Caco-2 (cell line): ENCODE measurements around the gene STPG3. TPM values are rescaled to one million over a fixed set of nuclear protein-coding genes. Genes with fewer than 3 reads are reported as not detected.

Experiments
- BruUV-seq: library from RNA; stranded (reverse); fragments of 400-500 nt; replicated peaks from 2 replicates; lab custom pipeline; 2021; lab: Mats Ljungman, UMichigan
- CTCF ChIA-PET: fragments of 300-600 bp; sonication (Branson Sonifier 250); formaldehyde crosslinking; loops from one replicate; lab custom pipeline; 2022; ENCODE audit warnings: antibody characterized with exemption; lab: Charles Lee
- POLR2A ChIA-PET: fragments of 300-600 bp; sonication (Branson Sonifier 250); formaldehyde crosslinking; loops from one replicate; lab custom pipeline; 2022; ENCODE audit warnings: antibody characterized with exemption; lab: Charles Lee
- DNase-seq, 2 experiments: peaks; one replicate each; pipeline versions ENCODE4 v3.0.0 to v3.0.0-alpha.2; 2020 to 2022
- H3K27me3 ChIP-seq: replicated peaks from 2 replicates; pipeline ENCODE4 v1.6.0; 2011; ENCODE audit warnings: low read length; ENCODE audit not compliant: control insufficient read depth, insufficient read depth
- H3K36me3 ChIP-seq: 2 replicates; pipeline ENCODE4 v1.5.1; 2011; ENCODE audit warnings: low read length; ENCODE audit not compliant: control insufficient read depth, insufficient read depth
- H3K4me1 ChIP-seq: fragments of 250-450 bp; sonication (Bioruptor Pico); 2 replicates; pipeline ENCODE4 v1.5.1; 2020; ENCODE audit warnings: mild to moderate bottlenecking
- H3K4me3 ChIP-seq: 2 replicates; pipeline ENCODE4 v1.5.1; 2011; ENCODE audit warnings: low read depth, mild to moderate bottlenecking, control low read depth, low read length
- H3K9me3 ChIP-seq: fragments of 250-450 bp; sonication (Bioruptor Pico); 2 replicates; pipeline ENCODE4 v1.5.1; 2020; ENCODE audit warnings: mild to moderate bottlenecking, moderate library complexity
- H3K27ac Mint-ChIP-seq: one replicate; pipeline ENCODE4 v1.8.0; 2022; ENCODE audit warnings: mixed read lengths; ENCODE audit not compliant: unreplicated experiment
- H3K27me3 Mint-ChIP-seq: one replicate; pipeline ENCODE4 v1.8.0; 2022; ENCODE audit warnings: mixed read lengths; ENCODE audit not compliant: insufficient read depth, unreplicated experiment
- H3K36me3 Mint-ChIP-seq: one replicate; pipeline ENCODE4 v1.8.0; 2022; ENCODE audit warnings: mild to moderate bottlenecking, mixed read lengths; ENCODE audit not compliant: insufficient read depth, unreplicated experiment
- H3K4me1 Mint-ChIP-seq: one replicate; pipeline ENCODE4 v1.8.0; 2022; ENCODE audit warnings: low read depth, mixed read lengths; ENCODE audit not compliant: unreplicated experiment
- H3K4me3 Mint-ChIP-seq: one replicate; pipeline ENCODE4 v1.8.0; 2022; ENCODE audit warnings: mild to moderate bottlenecking, moderate library complexity, mixed read lengths; ENCODE audit not compliant: unreplicated experiment
- H3K9me3 Mint-ChIP-seq: one replicate; pipeline ENCODE4 v1.8.0; 2022; ENCODE audit warnings: mixed read lengths; ENCODE audit not compliant: unreplicated experiment
- CTCF ChIP-seq, 2 experiments: fragments of 200-600 bp in 1 of 2; IDR thresholded peaks; 1 replicate in 1 of 2; 2 replicates in 1 of 2; pipeline versions ENCODE4 v1.5.1 to v1.8.0; 2011 to 2022; ENCODE audit warnings: antibody characterized with exemption in 1 of 2, control low read depth in 1 of 2, inconsistent platforms in 1 of 2, low read depth in 1 of 2, low read length in 1 of 2, mild to moderate bottlenecking in 1 of 2, moderate library complexity in 1 of 2; ENCODE audit not compliant: insufficient read depth in 1 of 2, severe bottlenecking in 1 of 2, unreplicated experiment in 1 of 2
- intact Hi-C: fragments of 100-400 bp; cut with micrococcal nuclease; formaldehyde crosslinking; loops from one replicate; pipeline ENCODE4 v1.10.0; 2022; ENCODE audit not compliant: unreplicated experiment
- total RNA-seq: library from RNA; stranded (reverse); gene quantifications from 2 replicates; pipeline ENCODE4 v1.2.3, GENCODE V29; 2022

Gene STPG3
- total RNA-seq, 1 experiment from 2014 or later, result not detected

- H3K27me3 Mint-ChIP-seq, result no peaks in the 10 kb centered on the region
- H3K9me3 ChIP-seq, result no peaks in the 10 kb centered on the region
- TF ChIP-seq CTCF (IDR thresholded peaks at IDR 0.05; ENCODE audit: insufficient read depth in 1 of 2, low read depth in 1 of 2, low read length in 1 of 2, severe bottlenecking in 1 of 2, unreplicated experiment in 1 of 2), result no peak
- peaks cover 10% of the 10 kb centered on the region for H3K4me1 Mint-ChIP-seq
- peaks cover 14% of the 10 kb centered on the region for H3K36me3 Mint-ChIP-seq
- H3K4me3 Mint-ChIP-seq, result no peak overlapping the region
- BruUV-seq, result no TSS peak
- no peak overlapping the region for H3K4me3 ChIP-seq
- H3K9me3 Mint-ChIP-seq, result no peaks in the 10 kb centered on the region
- intact Hi-C loops, result no loop called here
- peaks cover 42% of the 10 kb centered on the region for H3K4me1 ChIP-seq
- no peak for DNase-seq
- CTCF ChIA-PET, result interaction anchor here (0.6 to 0.8 kb wide), 2 partner anchors 9 to 244 kb away, joined by 3 to 9 read pairs; no protein-coding TSS in a partner anchor
- no peak overlapping the region for H3K27ac Mint-ChIP-seq
- POLR2A ChIA-PET, result no interaction called here
- H3K27me3 ChIP-seq, result no peaks in the 10 kb centered on the region
- H3K36me3 ChIP-seq, result no peaks in the 10 kb centered on the region
Observed at GRCh38 chr9:137232510-137232909, 18.6 kb upstream of the STPG3 start.

GRCh38 chr9:137233143-137233980, 17.7 kb upstream of the STPG3 start:
- no peaks in the 10 kb centered on the region for H3K36me3 ChIP-seq
- POLR2A ChIA-PET, result no interaction called here
- Mint-ChIP-seq H3K9me3 (no peaks in the 10 kb centered on the region), H3K36me3 (peaks cover 14% of the 10 kb centered on the region), H3K4me3 (no peak overlapping the region), H3K27me3 (no peaks in the 10 kb centered on the region), H3K27ac (no peak overlapping the region), H3K4me1 (peaks cover 6% of the 10 kb centered on the region)
- no peak for TF ChIP-seq CTCF (IDR thresholded peaks at IDR 0.05; ENCODE audit: insufficient read depth in 1 of 2, low read depth in 1 of 2, low read length in 1 of 2, severe bottlenecking in 1 of 2, unreplicated experiment in 1 of 2)
- H3K4me3 ChIP-seq, result no peak overlapping the region
- H3K4me1 ChIP-seq, result peaks cover 41% of the 10 kb centered on the region
- BruUV-seq, result no TSS peak
- H3K27me3 ChIP-seq, result no peaks in the 10 kb centered on the region
- DNase-seq, result no peak
- CTCF ChIA-PET, result interaction anchor here (0.6 to 0.8 kb wide), 2 partner anchors 10 to 349 kb away, joined by 3 to 9 read pairs; no protein-coding TSS in a partner anchor
- intact Hi-C loops, result no loop called here
- H3K9me3 ChIP-seq, result no peaks in the 10 kb centered on the region

GRCh38 chr9:137234055-137234697, 16.9 kb upstream of the STPG3 start:
- Histone ChIP-seq H3K9me3 (no peaks in the 10 kb centered on the region), H3K27me3 (no peaks in the 10 kb centered on the region), H3K36me3 (no peaks in the 10 kb centered on the region), H3K4me1 (peaks cover 38% of the 10 kb centered on the region), H3K4me3 (no peak overlapping the region)
- no TSS peak for BruUV-seq
- Mint-ChIP-seq H3K4me1 (peaks cover 6% of the 10 kb centered on the region), H3K27me3 (no peaks in the 10 kb centered on the region), H3K9me3 (no peaks in the 10 kb centered on the region), H3K27ac (no peak overlapping the region), H3K4me3 (no peak overlapping the region), H3K36me3 (peaks cover 14% of the 10 kb centered on the region)
- DNase-seq, result no peak
- CTCF ChIA-PET, result interaction anchor here (0.6 to 1.5 kb wide), 2 partner anchors 45 to 350 kb away, joined by 3 to 4 read pairs; partner anchors contain the start of gene SSNA1
- no peak for TF ChIP-seq CTCF (IDR thresholded peaks at IDR 0.05; ENCODE audit: insufficient read depth in 1 of 2, low read depth in 1 of 2, low read length in 1 of 2, severe bottlenecking in 1 of 2, unreplicated experiment in 1 of 2)
- intact Hi-C loops, result no loop called here
- POLR2A ChIA-PET, result no interaction called here
